Measurements from ENCODE around the gene NKIRAS2. TPM values are rescaled to one million over a fixed set of nuclear protein-coding genes. Genes with fewer than 3 reads are reported as not detected.

NKIRAS2 gene
- total and polyA plus RNA-seq, 2 of the 13 experiments (the other 11 are each of a cell fraction or from before 2014, with no cell fraction given) = 27.9 to 42.0 TPM

DNA sequence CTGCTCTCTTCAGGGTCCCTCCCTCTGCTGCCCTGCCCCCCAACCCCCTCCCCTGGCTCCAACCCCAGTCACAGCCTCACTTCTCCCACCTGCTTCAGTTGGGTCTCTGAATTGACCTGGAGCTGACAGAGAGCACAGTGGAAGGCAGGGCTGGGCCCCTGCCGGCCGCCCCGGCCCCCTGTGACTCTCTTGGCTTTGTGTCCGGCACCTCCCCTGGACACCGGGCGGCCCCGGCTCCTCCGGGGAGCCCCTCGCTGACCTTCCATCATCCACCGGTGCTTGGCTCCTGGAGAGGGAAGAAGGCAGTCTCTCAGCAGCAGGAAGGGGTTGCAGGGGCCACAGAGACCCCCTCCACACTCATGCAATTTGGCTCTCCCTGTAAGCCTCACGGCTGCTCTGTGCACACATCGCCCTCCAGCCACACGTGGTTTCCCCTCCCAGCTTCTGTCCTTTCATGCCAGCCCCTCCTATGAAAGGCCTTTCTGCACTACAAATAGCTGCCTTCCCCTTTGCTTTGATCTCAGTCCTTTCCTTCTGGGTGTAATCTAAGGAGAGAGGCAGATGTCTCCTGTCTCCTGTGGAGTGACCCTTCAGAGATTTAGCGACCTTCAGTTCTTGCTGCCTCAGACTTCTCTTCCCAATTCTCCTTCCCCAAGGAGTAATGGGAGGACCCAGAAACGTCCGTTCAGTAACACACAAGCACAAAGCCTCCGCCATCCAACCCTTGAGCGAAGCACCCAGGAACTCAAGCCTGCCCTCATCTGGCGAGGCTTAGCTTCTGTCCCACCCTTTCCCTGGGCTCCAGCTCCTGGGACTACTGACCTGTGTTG, 8.3 kb downstream of the NKIRAS2 start (continued):
- TF ChIP-seq, protein P1, sequence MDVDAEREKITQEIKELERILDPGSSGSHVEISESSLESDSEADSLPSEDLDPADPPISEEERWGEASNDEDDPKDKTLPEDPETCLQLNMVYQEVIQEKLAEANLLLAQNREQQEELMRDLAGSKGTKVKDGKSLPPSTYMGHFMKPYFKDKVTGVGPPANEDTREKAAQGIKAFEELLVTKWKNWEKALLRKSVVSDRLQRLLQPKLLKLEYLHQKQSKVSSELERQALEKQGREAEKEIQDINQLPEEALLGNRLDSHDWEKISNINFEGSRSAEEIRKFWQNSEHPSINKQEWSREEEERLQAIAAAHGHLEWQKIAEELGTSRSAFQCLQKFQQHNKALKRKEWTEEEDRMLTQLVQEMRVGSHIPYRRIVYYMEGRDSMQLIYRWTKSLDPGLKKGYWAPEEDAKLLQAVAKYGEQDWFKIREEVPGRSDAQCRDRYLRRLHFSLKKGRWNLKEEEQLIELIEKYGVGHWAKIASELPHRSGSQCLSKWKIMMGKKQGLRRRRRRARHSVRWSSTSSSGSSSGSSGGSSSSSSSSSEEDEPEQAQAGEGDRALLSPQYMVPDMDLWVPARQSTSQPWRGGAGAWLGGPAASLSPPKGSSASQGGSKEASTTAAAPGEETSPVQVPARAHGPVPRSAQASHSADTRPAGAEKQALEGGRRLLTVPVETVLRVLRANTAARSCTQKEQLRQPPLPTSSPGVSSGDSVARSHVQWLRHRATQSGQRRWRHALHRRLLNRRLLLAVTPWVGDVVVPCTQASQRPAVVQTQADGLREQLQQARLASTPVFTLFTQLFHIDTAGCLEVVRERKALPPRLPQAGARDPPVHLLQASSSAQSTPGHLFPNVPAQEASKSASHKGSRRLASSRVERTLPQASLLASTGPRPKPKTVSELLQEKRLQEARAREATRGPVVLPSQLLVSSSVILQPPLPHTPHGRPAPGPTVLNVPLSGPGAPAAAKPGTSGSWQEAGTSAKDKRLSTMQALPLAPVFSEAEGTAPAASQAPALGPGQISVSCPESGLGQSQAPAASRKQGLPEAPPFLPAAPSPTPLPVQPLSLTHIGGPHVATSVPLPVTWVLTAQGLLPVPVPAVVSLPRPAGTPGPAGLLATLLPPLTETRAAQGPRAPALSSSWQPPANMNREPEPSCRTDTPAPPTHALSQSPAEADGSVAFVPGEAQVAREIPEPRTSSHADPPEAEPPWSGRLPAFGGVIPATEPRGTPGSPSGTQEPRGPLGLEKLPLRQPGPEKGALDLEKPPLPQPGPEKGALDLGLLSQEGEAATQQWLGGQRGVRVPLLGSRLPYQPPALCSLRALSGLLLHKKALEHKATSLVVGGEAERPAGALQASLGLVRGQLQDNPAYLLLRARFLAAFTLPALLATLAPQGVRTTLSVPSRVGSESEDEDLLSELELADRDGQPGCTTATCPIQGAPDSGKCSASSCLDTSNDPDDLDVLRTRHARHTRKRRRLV (CRISPR knock-in tag; IDR thresholded peaks at IDR 0.05) = 0 out of 2 replicates have a peak, but pooled peaks have one; percentile 58
- TF ChIP-seq, protein P2, sequence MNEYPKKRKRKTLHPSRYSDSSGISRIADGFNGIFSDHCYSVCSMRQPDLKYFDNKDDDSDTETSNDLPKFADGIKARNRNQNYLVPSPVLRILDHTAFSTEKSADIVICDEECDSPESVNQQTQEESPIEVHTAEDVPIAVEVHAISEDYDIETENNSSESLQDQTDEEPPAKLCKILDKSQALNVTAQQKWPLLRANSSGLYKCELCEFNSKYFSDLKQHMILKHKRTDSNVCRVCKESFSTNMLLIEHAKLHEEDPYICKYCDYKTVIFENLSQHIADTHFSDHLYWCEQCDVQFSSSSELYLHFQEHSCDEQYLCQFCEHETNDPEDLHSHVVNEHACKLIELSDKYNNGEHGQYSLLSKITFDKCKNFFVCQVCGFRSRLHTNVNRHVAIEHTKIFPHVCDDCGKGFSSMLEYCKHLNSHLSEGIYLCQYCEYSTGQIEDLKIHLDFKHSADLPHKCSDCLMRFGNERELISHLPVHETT (CRISPR knock-in tag; conservative IDR thresholded peaks at IDR 0.05) = no peak
- TF ChIP-seq, protein P3, sequence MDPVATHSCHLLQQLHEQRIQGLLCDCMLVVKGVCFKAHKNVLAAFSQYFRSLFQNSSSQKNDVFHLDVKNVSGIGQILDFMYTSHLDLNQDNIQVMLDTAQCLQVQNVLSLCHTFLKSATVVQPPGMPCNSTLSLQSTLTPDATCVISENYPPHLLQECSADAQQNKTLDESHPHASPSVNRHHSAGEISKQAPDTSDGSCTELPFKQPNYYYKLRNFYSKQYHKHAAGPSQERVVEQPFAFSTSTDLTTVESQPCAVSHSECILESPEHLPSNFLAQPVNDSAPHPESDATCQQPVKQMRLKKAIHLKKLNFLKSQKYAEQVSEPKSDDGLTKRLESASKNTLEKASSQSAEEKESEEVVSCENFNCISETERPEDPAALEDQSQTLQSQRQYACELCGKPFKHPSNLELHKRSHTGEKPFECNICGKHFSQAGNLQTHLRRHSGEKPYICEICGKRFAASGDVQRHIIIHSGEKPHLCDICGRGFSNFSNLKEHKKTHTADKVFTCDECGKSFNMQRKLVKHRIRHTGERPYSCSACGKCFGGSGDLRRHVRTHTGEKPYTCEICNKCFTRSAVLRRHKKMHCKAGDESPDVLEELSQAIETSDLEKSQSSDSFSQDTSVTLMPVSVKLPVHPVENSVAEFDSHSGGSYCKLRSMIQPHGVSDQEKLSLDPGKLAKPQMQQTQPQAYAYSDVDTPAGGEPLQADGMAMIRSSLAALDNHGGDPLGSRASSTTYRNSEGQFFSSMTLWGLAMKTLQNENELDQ (CRISPR knock-in tag; IDR thresholded peaks at IDR 0.05; ENCODE audit: borderline replicate concordance) = no peak; the same call in 1 of the 2 replicates
- 0 out of 2 replicates have a peak, but pooled peaks have one; percentile 29 for TF ChIP-seq KLF6 (CRISPR knock-in tag; IDR thresholded peaks at IDR 0.05)
- TF ChIP-seq MBNL3 (CRISPR knock-in tag; conservative IDR thresholded peaks at IDR 0.05) = no peak
- TF ChIP-seq, protein P4, sequence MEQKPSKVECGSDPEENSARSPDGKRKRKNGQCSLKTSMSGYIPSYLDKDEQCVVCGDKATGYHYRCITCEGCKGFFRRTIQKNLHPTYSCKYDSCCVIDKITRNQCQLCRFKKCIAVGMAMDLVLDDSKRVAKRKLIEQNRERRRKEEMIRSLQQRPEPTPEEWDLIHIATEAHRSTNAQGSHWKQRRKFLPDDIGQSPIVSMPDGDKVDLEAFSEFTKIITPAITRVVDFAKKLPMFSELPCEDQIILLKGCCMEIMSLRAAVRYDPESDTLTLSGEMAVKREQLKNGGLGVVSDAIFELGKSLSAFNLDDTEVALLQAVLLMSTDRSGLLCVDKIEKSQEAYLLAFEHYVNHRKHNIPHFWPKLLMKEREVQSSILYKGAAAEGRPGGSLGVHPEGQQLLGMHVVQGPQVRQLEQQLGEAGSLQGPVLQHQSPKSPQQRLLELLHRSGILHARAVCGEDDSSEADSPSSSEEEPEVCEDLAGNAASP (CRISPR knock-in tag; IDR thresholded peaks at IDR 0.05; ENCODE audit: borderline replicate concordance) = 0 out of 2 replicates have a peak, but pooled peaks have one; percentile 37
- TF ChIP-seq ATF7-NPFF (CRISPR knock-in tag; IDR thresholded peaks at IDR 0.05; ENCODE audit: low read depth) = no peak
- TF ChIP-seq, protein P5, sequence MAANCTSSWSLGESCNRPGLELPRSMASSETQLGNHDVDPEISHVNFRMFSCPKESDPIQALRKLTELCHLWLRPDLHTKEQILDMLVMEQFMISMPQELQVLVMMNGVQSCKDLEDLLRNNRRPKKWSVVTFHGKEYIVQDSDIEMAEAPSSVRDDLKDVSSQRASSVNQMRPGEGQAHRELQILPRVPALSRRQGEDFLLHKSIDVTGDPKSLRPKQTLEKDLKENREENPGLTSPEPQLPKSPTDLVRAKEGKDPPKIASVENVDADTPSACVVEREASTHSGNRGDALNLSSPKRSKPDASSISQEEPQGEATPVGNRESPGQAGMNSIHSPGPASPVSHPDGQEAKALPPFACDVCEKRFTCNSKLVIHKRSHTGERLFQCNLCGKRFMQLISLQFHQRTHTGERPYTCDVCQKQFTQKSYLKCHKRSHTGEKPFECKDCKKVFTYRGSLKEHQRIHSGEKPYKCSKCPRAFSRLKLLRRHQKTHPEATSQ (CRISPR knock-in tag; IDR thresholded peaks at IDR 0.05; ENCODE audit: borderline replicate concordance) = no peak
- TF ChIP-seq, protein P6, sequence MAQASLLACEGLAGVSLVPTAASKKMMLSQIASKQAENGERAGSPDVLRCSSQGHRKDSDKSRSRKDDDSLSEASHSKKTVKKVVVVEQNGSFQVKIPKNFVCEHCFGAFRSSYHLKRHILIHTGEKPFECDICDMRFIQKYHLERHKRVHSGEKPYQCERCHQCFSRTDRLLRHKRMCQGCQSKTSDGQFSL (CRISPR knock-in tag; IDR thresholded peaks at IDR 0.05) = no peak
- TF ChIP-seq ZNF292 (CRISPR knock-in tag; IDR thresholded peaks at IDR 0.05; ENCODE audit: borderline replicate concordance, low read depth) = no peak
- TF ChIP-seq, protein P7, sequence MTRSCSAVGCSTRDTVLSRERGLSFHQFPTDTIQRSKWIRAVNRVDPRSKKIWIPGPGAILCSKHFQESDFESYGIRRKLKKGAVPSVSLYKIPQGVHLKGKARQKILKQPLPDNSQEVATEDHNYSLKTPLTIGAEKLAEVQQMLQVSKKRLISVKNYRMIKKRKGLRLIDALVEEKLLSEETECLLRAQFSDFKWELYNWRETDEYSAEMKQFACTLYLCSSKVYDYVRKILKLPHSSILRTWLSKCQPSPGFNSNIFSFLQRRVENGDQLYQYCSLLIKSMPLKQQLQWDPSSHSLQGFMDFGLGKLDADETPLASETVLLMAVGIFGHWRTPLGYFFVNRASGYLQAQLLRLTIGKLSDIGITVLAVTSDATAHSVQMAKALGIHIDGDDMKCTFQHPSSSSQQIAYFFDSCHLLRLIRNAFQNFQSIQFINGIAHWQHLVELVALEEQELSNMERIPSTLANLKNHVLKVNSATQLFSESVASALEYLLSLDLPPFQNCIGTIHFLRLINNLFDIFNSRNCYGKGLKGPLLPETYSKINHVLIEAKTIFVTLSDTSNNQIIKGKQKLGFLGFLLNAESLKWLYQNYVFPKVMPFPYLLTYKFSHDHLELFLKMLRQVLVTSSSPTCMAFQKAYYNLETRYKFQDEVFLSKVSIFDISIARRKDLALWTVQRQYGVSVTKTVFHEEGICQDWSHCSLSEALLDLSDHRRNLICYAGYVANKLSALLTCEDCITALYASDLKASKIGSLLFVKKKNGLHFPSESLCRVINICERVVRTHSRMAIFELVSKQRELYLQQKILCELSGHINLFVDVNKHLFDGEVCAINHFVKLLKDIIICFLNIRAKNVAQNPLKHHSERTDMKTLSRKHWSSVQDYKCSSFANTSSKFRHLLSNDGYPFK (CRISPR knock-in tag; IDR thresholded peaks at IDR 0.05; ENCODE audit: borderline replicate concordance) = peak; percentile 77; the same call in 1 of the 2 replicates

All from HepG2 (cell line).